ENCODE measurements around the gene SLC39A11. TPM values are rescaled to one million over a fixed set of nuclear protein-coding genes. Genes with fewer than 3 reads are reported as not detected.

Gene SLC39A11
- total and polyA plus RNA-seq, 2 of the 13 experiments (the other 11 are each of a cell fraction or from before 2014, with no cell fraction given) = 17.2 to 31.5 TPM

GRCh38 chr17:72972263-72972951, 120.1 kb downstream of the SLC39A11 start (continued):
- TF ChIP-seq RERE (CRISPR knock-in tag; IDR thresholded peaks at IDR 0.05; ENCODE audit: low read depth) (peak; percentile 99), ZNF468 (CRISPR knock-in tag; IDR thresholded peaks at IDR 0.05) (no peak), ZNF12 (CRISPR knock-in tag; IDR thresholded peaks at IDR 0.05) (peak; percentile 53; the same call in 1 of the 2 replicates), SRY (CRISPR knock-in tag; IDR thresholded peaks at IDR 0.05) (no peak), STAG1 (CRISPR knock-in tag; IDR thresholded peaks at IDR 0.05) (peak; percentile 4; the same call in 1 of the 2 replicates), TRIM24 (CRISPR knock-in tag; IDR thresholded peaks at IDR 0.05) (no peak), ZSCAN31 (CRISPR knock-in tag; IDR thresholded peaks at IDR 0.05; ENCODE audit: low read depth) (no peak), ZNF556 (CRISPR knock-in tag; IDR thresholded peaks at IDR 0.05; ENCODE audit: borderline replicate concordance) (peak; percentile 30; the same call in 1 of the 2 replicates), ASH2L (IDR thresholded peaks at IDR 0.05; ENCODE audit: insufficient read length, low read depth, low read length) (no peak), ZKSCAN1 (IDR thresholded peaks at IDR 0.05; ENCODE audit: low read length) (no peak), SNAPC2 (CRISPR knock-in tag; IDR thresholded peaks at IDR 0.05) (no peak), ZNF691 (CRISPR knock-in tag; IDR thresholded peaks at IDR 0.05; ENCODE audit: borderline replicate concordance, low read depth) (no peak), REL (CRISPR knock-in tag; conservative IDR thresholded peaks at IDR 0.05) (no peak), ZNF616 (CRISPR knock-in tag; IDR thresholded peaks at IDR 0.05; ENCODE audit: low read depth) (no peak), FOXP1 (IDR thresholded peaks at IDR 0.05) (no peak), FOXP1 (CRISPR knock-in tag; IDR thresholded peaks at IDR 0.05) (peak; percentile 72; the same call in 1 of the 2 replicates), SIN3A (IDR thresholded peaks at IDR 0.05; ENCODE audit: borderline replicate concordance, low read depth, low read length) (no peak), FOSL1 (CRISPR knock-in tag; IDR thresholded peaks at IDR 0.05; ENCODE audit: borderline replicate concordance) (no peak), PRMT3 (CRISPR knock-in tag; IDR thresholded peaks at IDR 0.05; ENCODE audit: borderline replicate concordance, low read depth) (no peak), THAP8 (CRISPR knock-in tag; IDR thresholded peaks at IDR 0.05; ENCODE audit: borderline replicate concordance) (no peak), ZNF501 (CRISPR knock-in tag; IDR thresholded peaks at IDR 0.05) (no peak), SAFB2 (CRISPR knock-in tag; IDR thresholded peaks at IDR 0.05; ENCODE audit: borderline replicate concordance, low read depth) (no peak), GFI1 (CRISPR knock-in tag; IDR thresholded peaks at IDR 0.05; ENCODE audit: borderline replicate concordance) (peak; percentile 100), ZNF350 (CRISPR knock-in tag; IDR thresholded peaks at IDR 0.05; ENCODE audit: borderline replicate concordance, low read depth) (no peak), RELA (CRISPR knock-in tag; IDR thresholded peaks at IDR 0.05) (no peak)

Data from HepG2 (cell line).